GM19452 (cell line): ENCODE results near the gene S100P.
A peak's percentile ranks its signal among the peaks of the same experiment; 100 is the strongest.
"Not testable (repeated sequence)": the region's sequence is repeated elsewhere in the genome, so short reads cannot be mapped to it uniquely, and the experiment has no call there.

ENCODE experiments used
- ATAC-seq: cut with Tn5 transposase; IDR thresholded peaks from one replicate; pipeline ENCODE4 v1.9.1; 2021; ENCODE audit not compliant: unreplicated experiment

The S100P gene

DNA sequence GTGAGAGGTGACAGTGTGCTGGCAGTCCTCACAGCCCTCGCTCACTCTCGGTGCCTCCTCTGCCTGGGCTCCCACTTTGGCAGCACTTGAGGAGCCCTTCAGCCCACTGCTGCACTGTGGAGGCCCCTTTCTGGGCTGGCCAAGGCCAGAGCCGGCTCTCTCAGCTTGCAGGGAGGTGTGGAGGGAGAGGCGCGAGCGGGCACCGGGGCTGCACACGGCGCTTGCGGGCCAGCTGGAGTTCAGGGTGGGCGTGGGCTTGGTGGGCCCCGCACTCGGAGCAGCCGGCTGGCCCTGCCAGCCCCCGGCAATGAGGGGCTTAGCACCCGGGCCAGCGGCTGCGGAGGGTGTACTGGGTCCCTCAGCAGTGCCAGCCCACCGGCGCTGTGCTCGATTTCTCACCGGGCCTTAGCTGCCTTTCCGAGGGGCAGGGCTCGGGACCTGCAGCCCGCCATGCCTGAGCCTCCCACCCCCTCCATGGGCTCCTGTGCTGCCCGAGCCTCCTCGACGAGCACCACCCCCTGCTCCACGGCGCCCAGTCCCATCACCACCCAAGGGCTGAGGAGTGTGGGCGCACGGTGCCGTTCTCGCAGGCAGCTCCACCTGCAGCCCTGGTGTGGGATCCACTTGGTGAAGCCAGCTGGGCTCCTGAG is 21.0 kb upstream of the S100P start:
- not testable (repeated sequence) for ATAC-seq

GRCh38 chr4:6673191-6673659 is 20.5 kb upstream of the S100P start:
- ATAC-seq: not testable (repeated sequence)

DNA sequence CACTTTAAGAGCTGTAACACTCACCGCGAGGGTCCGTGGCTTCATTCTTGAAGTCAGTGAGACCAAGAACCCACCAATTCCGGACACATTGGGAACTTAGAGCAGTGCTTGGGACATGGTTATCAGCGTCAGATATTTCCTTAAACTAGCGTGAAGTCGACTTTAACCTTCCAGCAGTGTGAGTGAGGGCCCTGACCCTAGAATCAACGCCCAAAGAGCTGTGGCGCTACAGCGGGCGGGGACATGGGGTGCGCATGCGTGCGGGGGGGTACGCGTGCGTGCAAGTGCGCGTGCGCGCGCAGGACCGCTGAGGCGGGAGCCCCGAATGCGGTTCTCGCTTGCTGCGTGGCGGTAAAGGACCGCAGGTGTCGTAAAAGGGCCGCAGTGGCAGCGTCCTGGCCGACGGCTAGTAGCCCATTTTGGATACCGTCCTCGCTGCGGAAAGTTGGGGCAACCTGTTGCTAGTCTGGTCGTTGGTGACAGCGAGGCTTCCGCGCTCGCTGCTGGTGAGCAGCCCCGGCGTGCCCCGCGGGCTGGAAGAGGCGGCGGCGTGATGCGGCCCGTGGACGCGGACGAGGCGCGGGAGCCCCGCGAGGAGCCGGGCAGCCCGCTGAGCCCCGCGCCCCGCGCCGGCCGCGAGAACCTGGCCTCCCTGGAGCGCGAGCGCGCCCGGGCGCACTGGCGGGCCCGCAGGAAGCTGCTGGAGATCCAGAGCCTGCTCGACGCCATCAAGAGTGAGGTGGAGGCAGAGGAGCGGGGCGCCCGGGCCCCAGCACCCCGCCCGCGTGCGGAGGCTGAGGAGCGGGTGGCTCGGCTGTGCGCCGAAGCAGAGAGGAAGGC is 19.8 kb upstream of the S100P start:
- peak; percentile 72 for ATAC-seq

- peak; percentile 39 for ATAC-seq
Measured at GRCh38 chr4:6674500-6675149, 19.1 kb upstream of the S100P start.

DNA sequence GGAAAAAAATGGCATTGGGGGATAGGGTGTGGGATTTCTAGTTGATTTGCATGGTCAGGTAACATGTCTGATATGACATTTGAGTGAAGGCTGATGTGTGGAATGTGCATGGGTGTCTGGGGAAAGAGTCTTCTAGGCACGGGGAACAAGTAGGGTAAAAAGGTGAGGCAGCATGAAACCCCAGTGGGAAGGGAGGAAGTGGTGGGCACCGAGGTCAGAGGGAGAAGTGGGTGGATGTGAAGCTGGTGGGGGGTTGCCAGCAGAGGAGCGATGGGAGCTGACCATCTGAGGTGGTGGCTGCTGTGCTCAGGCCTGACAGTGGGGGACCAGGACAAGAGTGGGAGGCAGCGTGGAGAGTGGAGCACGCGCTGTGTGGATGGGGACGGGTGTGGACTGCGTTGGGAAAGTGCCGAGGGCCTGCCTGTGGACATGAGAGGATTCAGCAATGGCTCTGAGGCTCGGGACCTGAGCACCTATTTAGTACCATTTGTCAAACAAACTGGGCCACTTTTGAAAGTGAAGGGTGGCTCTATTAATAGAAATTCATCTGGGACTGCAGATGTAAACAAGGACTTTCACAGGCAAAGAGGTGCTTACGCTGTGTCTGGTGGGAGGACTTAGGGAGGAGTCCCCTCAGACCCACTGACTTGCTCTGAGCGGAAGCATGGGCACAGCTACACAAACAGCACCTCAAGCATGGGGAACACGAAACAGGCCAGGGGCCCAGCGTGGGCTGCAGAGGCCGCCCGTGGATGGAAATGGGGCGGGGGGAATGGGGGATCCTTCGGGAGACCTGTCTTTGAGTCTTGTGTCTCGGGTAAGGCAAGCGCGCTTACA is 16.7 kb upstream of the S100P start:
- ATAC-seq: no peak

DNA sequence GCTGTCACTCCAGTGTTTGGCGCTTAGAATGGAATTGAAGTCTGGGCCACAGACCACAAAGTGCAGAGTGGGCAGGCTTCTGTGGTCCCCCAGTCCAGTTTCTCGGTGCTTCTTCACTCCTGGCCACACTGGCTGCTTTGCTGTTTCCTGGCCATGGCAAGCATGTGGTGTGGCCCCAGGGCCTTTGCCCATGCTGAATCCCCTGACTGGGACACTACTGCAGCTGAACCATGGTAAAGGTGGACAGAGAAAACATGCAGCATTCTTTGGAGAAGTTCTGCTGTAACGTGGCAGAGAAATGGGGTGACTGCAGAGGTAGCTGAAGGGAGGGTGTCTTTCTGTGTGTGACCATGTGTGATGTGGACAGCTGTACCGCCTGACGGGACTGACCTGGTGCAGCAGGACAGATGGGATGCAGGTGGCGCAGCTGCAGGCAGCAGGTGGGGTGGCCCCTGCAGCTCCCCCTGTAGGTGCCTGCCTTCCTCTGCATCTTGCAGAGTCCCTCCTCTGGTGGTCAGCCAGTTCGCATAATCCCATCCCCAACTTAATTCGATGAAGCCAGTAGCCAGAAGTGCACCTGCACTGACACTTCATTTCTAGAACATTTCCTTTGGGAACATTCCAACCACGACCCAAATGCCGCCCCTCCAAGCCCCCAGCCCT is 13.2 kb upstream of the S100P start:
- no peak for ATAC-seq

DNA sequence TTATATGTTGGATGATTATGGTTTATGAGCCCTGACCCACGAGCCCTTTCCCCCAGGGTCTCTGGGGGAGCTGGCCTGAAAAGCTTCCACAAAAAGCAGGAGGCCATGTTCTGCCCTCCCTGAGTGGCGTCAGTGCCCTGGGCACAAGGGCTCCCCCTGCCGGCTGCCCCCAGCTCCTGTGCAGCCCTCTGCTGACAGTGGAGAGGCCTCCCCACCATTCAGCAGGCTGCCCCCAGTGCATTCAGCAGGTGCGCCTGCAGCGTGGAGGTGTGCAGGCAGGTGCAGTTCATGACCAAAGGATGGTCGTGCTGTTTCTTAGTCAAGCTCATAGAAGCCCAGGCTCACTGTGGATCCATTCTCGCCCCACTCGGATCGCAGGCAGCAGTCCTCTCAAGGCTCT is 12.5 kb upstream of the S100P start:
- no peak for ATAC-seq

DNA sequence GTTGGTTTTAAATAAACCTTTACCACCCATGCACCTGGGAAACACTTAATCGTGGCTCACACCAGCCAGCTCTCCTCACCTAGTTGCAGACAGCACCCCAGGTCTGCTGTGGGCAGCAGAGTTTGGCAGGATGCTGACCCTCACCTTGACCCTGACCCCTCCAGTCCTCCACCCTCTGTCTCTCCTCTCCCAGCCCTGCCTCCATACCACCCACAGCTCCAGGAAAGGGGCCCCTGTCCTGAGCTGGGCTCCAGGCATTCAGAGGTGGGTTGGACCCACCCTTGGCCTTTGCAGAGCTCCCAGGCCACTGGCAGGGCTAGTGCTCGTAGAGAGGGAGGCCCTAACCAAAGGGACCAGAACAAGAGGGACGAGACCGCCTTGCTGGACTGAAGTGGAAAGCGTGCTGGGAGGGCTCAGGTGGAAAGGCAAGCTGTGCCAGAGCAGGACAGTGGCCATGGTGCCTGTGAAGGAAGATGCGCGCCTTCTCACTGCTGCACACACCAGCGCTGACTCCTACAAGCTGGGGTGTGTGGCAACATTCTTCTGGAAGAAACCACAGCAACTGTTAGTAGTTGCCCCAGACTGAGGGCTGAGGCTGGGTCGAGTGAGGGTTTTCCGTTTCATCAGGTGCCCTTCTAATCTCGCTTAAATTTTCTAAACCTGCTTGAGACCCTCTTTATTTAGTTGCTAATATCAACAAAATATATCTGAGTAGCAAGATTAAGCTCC is 10.7 kb upstream of the S100P start:
- no peak for ATAC-seq

GRCh38 chr4:6684656-6685055 is 9.0 kb upstream of the S100P start:
- ATAC-seq: no peak

DNA sequence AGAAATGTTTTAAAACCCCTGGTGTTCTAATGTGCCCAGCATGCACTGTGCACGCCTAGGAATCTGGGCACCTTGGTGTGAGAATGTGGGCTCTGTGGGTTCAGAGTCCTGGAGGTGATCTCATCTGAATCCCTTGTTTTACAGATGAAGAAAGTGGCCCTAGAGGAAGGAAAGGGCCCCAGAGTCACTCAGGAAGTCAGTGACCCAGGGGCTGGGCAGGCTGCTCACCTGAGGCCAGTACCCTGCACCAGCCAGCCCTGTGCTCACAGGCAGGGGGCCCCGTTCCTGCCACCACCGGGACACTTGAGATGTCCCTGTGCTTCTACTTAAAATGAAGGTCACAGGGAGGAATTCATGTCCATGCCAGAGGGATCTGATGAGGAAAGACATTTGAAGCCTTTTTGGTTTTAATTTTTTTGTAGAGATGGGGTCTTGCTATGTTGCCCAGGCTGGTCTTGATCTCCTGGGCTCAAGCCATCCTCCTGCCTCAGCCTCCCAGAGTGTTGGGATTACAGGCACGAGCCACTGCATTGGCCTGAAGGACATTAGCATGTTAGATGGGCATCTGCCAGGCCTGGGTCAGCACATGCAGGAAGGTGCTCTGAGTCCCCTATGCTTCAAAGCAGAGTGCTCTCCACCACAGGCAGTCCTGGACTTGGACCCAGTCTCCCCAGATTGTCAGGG is 7.4 kb upstream of the S100P start:
- no peak for ATAC-seq

GRCh38 chr4:6687947-6688878 is 5.5 kb upstream of the S100P start:
- no peak for ATAC-seq

DNA sequence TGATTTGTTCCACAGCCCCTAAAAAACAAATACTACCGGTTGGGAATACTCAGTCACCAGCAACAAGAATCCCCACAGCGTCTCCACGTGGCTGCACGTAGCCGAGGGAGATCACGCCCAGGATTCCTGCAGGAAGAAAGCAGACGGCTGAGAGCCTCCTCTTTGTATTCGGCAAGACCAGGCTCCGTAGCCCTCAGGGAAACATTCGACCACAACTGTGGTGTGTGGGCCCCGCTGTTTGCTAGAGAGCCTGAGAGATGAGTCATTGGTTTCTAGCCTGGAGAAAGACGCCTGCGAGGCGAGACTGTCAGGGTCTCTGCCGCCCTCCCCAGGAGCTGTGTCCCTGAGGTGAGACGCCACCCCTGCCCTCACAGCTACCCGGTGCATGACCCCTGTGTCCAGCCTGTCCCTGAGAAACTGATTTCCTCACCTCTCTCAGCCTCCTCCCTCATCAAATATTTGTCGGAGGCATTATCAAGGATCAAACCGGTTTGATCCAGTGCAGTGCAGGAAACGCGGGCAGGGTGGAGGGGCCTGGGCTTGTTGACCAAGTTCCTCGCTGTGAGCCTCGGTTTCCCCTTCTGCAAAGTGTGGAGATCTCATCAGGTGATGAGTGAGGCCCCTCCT is 4.7 kb upstream of the S100P start:
- ATAC-seq: peak; percentile 76

DNA sequence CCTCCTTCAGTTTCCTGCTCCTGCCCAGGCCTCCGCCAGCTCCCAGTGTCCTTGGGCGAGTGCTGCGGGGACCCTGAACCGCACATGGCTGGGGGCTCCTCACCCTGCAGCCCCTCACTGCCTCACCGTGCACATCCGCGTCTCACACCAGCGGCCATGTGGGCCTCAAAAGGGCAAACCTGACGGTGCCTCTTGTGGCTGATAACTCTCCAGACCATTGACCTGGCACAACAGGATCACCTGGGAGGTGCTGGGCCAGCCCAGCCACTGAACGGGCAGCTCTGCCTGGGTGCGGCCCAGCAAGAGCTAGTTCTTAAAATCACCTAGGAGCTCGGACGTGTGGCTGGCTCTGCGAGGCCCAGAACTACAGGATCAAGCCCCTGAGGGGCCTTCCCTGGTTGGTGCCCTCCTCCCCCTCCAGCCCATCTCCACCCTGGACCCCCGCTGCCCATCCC is 4.1 kb upstream of the S100P start:
- no peak for ATAC-seq

DNA sequence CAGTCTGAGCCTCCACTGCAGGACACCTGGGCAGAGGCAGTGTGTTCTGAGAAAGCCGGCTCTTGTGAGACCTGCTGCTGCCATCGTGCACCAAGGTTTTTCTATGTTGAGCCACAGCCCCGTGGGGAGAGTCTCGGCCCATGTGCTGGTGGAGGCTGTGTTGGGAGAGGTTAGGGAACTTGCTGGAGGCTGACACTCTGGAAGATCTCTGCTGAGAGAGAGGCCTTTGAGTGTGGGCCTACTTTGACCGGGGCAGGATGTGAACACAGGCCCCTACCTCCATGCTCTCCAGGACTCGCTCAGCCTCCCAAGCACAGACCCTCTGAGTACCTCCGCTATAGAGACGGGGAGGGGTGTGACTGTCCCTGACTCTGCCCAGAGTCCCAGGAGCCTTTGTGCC is 1.3 kb upstream of the S100P start:
- no peak for ATAC-seq

GRCh38 chr4:6692806-6693205 is 872 bp upstream of the S100P start:
- ATAC-seq: no peak

DNA sequence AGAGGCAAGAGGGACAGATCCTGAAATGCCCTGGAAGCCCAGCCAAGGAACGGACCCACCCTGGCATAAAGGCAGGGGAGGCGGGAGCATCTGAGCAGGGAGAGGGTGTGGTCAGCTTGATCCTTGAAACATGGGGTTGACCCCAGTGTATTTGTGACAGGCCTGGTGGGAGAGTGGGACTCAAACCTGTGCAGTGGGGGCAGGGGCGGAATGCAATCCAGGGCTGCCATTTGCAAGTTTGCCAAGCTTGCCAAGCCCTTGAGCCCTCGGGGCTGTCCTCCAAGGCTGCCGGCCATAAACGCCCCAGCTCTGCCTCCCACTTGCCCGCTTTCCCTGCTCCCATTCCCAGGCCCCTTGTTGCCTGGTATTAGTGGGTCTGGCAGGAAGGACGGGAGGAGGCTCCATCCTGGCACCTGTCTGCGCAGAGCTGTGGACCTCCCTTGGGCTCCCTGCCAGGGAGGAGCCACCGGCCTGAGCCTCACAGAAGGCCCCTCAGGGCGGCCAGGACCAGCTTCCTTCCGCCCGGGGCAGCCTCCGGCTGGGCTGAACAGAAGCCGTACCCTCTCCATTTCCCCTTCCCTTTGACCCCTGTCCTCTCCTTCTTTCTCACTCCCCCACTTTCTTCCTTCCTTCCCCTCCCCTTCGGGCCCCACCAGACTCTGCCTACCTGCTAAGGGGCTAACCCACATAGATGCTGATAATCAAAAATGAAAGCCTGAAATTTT is 661 bp downstream of the S100P start:
- ATAC-seq: no peak
